HepG2 (cell line): ENCODE data around the gene HLA-DPB1. TPM values are rescaled to one million over a fixed set of nuclear protein-coding genes. Genes with fewer than 3 reads are reported as not detected.

Source experiments
- BHLHE40 ChIP-seq: IDR thresholded peaks from 2 replicates; pipeline ENCODE4 v1.6.1; 2011; ENCODE audit warnings: low read length, improper control_type of control experiment
- ETV5 ChIP-seq: IDR thresholded peaks from 2 replicates; pipeline ENCODE4 v1.6.1; 2018; ENCODE audit warnings: missing biosample characterization, missing genetic modification reagents, inconsistent platforms, borderline replicate concordance
- KAT8 ChIP-seq: IDR thresholded peaks from 2 replicates; pipeline ENCODE4 v1.6.1; 2016; ENCODE audit warnings: missing genetic modification reagents, missing compliant biosample characterization
- KDM1A ChIP-seq: IDR thresholded peaks from 2 replicates; pipeline ENCODE4 v1.6.1; 2016; ENCODE audit warnings: missing compliant biosample characterization
- MEIS2 ChIP-seq: sonication (generic); formaldehyde crosslinking; IDR thresholded peaks from 2 replicates; pipeline ENCODE4 v1.9.0; 2021; ENCODE audit warnings: mild to moderate bottlenecking, missing genetic modification reagents
- MTF1 ChIP-seq: sonication (generic); formaldehyde crosslinking; IDR thresholded peaks from 2 replicates; pipeline ENCODE4 v1.5.0; 2020; ENCODE audit warnings: missing genetic modification reagents
- PHF21A ChIP-seq: sonication (generic); formaldehyde crosslinking; IDR thresholded peaks from 2 replicates; pipeline ENCODE4 v1.5.0; 2020; ENCODE audit warnings: mild to moderate bottlenecking, missing genetic modification reagents
- SP140L ChIP-seq: sonication (generic); formaldehyde crosslinking; IDR thresholded peaks from 2 replicates; pipeline ENCODE4 v1.4.0; 2020; ENCODE audit warnings: missing genetic modification reagents, borderline replicate concordance
- TBP ChIP-seq: sonication (generic); formaldehyde crosslinking; IDR thresholded peaks from 2 replicates; pipeline ENCODE4 v1.5.0; 2020; ENCODE audit warnings: missing genetic modification reagents
- ZNF180 ChIP-seq: sonication (generic); formaldehyde crosslinking; IDR thresholded peaks from 2 replicates; pipeline ENCODE4 v1.4.0; 2020; ENCODE audit warnings: low read depth, missing genetic modification reagents, borderline replicate concordance
- ZNF260 ChIP-seq: sonication (generic); formaldehyde crosslinking; IDR thresholded peaks from 2 replicates; pipeline ENCODE4 v1.4.0; 2020; ENCODE audit warnings: missing genetic modification reagents, low read depth, mild to moderate bottlenecking, borderline replicate concordance
- ZNF670 ChIP-seq: sonication (generic); formaldehyde crosslinking; IDR thresholded peaks from 2 replicates; pipeline ENCODE4 v1.8.0; 2022; ENCODE audit warnings: mild to moderate bottlenecking, missing genetic modification reagents, borderline replicate concordance
- ZNF816 ChIP-seq: sonication (generic); formaldehyde crosslinking; IDR thresholded peaks from 2 replicates; pipeline ENCODE4 v1.8.0; 2022; ENCODE audit warnings: missing genetic modification reagents, mild to moderate bottlenecking, borderline replicate concordance
- polyA plus RNA-seq, 8 experiments: library from polyadenylated mRNA; depleted of rRNA in 3 of 8; stranded (reverse) in 7 of 8; unstranded in 1 of 8; fragments of >200 nt; fragmentation: Illumina TruSeq in 4 of 8; extraction: Trizol in 4 of 8; gene quantifications; 2 replicates each; pipeline versions ENCODE4 v1.2.1 to v1.2.3, GENCODE V29; 2011 to 2016; ENCODE audit warnings: low read depth in 4 of 8, missing spikeins in 1 of 8, mixed read lengths in 1 of 8; ENCODE audit not compliant: insufficient read depth in 1 of 8
- total RNA-seq, 5 experiments: library from RNA; depleted of rRNA; stranded (reverse); fragments of >200 nt; fragmentation: Illumina TruSeq; extraction: Trizol; gene quantifications; 2 replicates each; pipeline ENCODE4 v1.2.3, GENCODE V29; 2016; ENCODE audit warnings: low read depth in 1 of 5
- TF ChIP-seq, protein P1 (sequence below): sonication (generic); formaldehyde crosslinking; IDR thresholded peaks from 2 replicates; pipeline ENCODE4 v1.4.0; 2020; ENCODE audit warnings: mild to moderate bottlenecking, low read depth, missing genetic modification reagents
- TF ChIP-seq, protein P2 (sequence below): IDR thresholded peaks from 2 replicates; pipeline ENCODE4 v1.6.1; 2012; ENCODE audit warnings: inconsistent platforms
- TF ChIP-seq, protein P3 (sequence below): IDR thresholded peaks from 2 replicates; pipeline ENCODE4 v1.6.1; 2018; ENCODE audit warnings: missing genetic modification reagents
- TF ChIP-seq, protein P4 (sequence below): sonication (generic); formaldehyde crosslinking; IDR thresholded peaks from 2 replicates; pipeline ENCODE4 v1.4.0; 2020; ENCODE audit warnings: missing genetic modification reagents, borderline replicate concordance
- TF ChIP-seq, protein P5 (sequence below): sonication (generic); formaldehyde crosslinking; IDR thresholded peaks from 2 replicates; pipeline ENCODE4 v1.4.0; 2020; ENCODE audit warnings: mild to moderate bottlenecking, low read depth, missing genetic modification reagents
- TF ChIP-seq, protein P6 (sequence below): sonication (generic); formaldehyde crosslinking; IDR thresholded peaks from 2 replicates; pipeline ENCODE4 v1.4.0; 2020; ENCODE audit warnings: missing genetic modification reagents
- TF ChIP-seq, protein P7 (sequence below): sonication (generic); formaldehyde crosslinking; IDR thresholded peaks from 2 replicates; pipeline ENCODE4 v1.4.0; 2020; ENCODE audit warnings: mild to moderate bottlenecking, missing genetic modification reagents

Gene HLA-DPB1
- total and polyA plus RNA-seq, 2 of the 13 experiments (the other 11 are each of a cell fraction or from before 2014, with no cell fraction given), result not detected

DNA sequence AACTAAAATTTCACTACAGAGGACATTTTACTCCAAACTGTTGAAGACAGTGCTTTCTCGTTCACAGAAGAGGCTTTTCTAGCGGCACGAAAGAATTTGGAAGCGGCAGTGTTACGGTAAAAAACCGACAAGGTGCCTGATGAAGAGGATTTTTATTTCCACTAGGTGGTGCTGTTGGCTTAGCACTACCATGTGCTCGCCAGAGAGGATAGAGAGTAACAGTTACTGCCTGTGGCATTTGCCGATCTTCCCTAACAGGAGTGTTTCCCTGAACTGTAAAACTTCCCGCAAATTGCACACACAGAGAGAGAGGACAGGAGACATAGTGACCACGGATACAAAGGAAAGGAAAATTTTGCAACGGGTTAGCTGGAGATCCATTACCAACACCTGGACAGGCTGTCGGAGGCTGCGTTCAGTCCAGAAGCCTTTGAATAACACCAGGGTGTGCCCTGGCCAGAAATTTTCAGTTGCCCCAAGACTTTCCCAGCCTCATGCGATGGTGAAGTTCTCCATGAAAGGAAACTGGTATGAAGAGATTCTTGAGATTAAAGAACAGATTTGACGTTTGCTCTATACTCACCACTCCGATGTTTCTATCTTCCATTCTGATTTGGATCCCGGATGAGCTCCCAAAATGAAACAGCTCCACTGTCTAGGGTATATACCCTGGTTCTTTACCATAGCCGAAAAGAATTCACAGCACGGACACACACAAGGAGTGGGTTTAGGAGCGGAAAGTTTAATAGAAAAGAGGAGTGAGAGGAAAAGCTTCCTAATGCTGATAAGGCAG lies 48.1 kb downstream of the HLA-DPB1 start (continued):
- TF ChIP-seq TBP (CRISPR knock-in tag), result no peak
- no peak for TF ChIP-seq MEIS2 (CRISPR knock-in tag)
- TF ChIP-seq, protein P1, sequence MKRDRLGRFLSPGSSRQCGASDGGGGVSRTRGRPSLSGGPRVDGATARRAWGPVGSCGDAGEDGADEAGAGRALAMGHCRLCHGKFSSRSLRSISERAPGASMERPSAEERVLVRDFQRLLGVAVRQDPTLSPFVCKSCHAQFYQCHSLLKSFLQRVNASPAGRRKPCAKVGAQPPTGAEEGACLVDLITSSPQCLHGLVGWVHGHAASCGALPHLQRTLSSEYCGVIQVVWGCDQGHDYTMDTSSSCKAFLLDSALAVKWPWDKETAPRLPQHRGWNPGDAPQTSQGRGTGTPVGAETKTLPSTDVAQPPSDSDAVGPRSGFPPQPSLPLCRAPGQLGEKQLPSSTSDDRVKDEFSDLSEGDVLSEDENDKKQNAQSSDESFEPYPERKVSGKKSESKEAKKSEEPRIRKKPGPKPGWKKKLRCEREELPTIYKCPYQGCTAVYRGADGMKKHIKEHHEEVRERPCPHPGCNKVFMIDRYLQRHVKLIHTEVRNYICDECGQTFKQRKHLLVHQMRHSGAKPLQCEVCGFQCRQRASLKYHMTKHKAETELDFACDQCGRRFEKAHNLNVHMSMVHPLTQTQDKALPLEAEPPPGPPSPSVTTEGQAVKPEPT (CRISPR knock-in tag), result no peak
- no peak for TF ChIP-seq ZNF670 (CRISPR knock-in tag)
- 0 out of 2 replicates have a peak, but pooled peaks have one; percentile 20 for TF ChIP-seq PHF21A (CRISPR knock-in tag)
- TF ChIP-seq, protein P2, sequence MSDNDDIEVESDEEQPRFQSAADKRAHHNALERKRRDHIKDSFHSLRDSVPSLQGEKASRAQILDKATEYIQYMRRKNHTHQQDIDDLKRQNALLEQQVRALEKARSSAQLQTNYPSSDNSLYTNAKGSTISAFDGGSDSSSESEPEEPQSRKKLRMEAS, result peak; percentile 51; the same call in 1 of the 2 replicates
- TF ChIP-seq BHLHE40, result 0 out of 2 replicates have a peak, but pooled peaks have one; percentile 8
- no peak for TF ChIP-seq ZNF816
- no peak for TF ChIP-seq MTF1 (CRISPR knock-in tag)
- TF ChIP-seq ETV5 (CRISPR knock-in tag), result peak; percentile 8; the same call in 1 of the 2 replicates
- TF ChIP-seq ZNF260, result no peak
- TF ChIP-seq, protein P3, sequence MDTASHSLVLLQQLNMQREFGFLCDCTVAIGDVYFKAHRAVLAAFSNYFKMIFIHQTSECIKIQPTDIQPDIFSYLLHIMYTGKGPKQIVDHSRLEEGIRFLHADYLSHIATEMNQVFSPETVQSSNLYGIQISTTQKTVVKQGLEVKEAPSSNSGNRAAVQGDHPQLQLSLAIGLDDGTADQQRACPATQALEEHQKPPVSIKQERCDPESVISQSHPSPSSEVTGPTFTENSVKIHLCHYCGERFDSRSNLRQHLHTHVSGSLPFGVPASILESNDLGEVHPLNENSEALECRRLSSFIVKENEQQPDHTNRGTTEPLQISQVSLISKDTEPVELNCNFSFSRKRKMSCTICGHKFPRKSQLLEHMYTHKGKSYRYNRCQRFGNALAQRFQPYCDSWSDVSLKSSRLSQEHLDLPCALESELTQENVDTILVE (CRISPR knock-in tag), result no peak
- TF ChIP-seq KDM1A, result no peak
- TF ChIP-seq, protein P4, sequence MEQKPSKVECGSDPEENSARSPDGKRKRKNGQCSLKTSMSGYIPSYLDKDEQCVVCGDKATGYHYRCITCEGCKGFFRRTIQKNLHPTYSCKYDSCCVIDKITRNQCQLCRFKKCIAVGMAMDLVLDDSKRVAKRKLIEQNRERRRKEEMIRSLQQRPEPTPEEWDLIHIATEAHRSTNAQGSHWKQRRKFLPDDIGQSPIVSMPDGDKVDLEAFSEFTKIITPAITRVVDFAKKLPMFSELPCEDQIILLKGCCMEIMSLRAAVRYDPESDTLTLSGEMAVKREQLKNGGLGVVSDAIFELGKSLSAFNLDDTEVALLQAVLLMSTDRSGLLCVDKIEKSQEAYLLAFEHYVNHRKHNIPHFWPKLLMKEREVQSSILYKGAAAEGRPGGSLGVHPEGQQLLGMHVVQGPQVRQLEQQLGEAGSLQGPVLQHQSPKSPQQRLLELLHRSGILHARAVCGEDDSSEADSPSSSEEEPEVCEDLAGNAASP (CRISPR knock-in tag), result 0 out of 2 replicates have a peak, but pooled peaks have one; percentile 18
- TF ChIP-seq SP140L, result no peak
- TF ChIP-seq ZNF180 (CRISPR knock-in tag), result no peak
- no peak for TF ChIP-seq KAT8 (CRISPR knock-in tag)
- TF ChIP-seq, protein P5, sequence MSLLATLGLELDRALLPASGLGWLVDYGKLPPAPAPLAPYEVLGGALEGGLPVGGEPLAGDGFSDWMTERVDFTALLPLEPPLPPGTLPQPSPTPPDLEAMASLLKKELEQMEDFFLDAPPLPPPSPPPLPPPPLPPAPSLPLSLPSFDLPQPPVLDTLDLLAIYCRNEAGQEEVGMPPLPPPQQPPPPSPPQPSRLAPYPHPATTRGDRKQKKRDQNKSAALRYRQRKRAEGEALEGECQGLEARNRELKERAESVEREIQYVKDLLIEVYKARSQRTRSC (CRISPR knock-in tag), result no peak
- TF ChIP-seq, protein P6, sequence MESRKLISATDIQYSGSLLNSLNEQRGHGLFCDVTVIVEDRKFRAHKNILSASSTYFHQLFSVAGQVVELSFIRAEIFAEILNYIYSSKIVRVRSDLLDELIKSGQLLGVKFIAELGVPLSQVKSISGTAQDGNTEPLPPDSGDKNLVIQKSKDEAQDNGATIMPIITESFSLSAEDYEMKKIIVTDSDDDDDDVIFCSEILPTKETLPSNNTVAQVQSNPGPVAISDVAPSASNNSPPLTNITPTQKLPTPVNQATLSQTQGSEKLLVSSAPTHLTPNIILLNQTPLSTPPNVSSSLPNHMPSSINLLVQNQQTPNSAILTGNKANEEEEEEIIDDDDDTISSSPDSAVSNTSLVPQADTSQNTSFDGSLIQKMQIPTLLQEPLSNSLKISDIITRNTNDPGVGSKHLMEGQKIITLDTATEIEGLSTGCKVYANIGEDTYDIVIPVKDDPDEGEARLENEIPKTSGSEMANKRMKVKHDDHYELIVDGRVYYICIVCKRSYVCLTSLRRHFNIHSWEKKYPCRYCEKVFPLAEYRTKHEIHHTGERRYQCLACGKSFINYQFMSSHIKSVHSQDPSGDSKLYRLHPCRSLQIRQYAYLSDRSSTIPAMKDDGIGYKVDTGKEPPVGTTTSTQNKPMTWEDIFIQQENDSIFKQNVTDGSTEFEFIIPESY, result peak; percentile 87
- TF ChIP-seq, protein P7, sequence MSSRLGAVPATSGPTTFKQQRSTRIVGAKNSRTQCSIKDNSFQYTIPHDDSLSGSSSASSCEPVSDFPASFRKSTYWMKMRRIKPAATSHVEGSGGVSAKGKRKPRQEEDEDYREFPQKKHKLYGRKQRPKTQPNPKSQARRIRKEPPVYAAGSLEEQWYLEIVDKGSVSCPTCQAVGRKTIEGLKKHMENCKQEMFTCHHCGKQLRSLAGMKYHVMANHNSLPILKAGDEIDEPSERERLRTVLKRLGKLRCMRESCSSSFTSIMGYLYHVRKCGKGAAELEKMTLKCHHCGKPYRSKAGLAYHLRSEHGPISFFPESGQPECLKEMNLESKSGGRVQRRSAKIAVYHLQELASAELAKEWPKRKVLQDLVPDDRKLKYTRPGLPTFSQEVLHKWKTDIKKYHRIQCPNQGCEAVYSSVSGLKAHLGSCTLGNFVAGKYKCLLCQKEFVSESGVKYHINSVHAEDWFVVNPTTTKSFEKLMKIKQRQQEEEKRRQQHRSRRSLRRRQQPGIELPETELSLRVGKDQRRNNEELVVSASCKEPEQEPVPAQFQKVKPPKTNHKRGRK (CRISPR knock-in tag), result no peak
